Measurements from ENCODE around the gene PSMB7.
A peak's percentile ranks its signal among the peaks of the same experiment; 100 is the strongest.

PSMB7 gene

DNA sequence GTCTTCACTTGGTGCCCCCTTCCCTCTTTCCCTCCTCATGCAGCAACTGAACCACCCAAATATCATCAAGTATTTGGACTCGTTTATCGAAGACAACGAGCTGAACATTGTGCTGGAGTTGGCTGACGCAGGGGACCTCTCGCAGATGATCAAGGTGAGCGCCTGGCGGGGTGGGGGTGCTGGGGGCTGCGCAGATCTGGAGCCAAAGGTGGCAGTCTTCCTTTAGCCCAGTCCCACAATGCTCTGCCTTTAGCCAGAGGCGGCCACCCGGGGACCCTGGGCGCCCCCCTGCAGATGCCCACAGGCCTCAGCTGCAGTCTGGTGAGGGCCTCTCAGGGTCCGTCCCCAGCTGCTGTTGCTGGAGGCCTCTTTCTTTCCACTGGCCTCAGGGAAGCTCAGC, 93.8 kb downstream of the PSMB7 start:
- TF ChIP-seq, protein P1, sequence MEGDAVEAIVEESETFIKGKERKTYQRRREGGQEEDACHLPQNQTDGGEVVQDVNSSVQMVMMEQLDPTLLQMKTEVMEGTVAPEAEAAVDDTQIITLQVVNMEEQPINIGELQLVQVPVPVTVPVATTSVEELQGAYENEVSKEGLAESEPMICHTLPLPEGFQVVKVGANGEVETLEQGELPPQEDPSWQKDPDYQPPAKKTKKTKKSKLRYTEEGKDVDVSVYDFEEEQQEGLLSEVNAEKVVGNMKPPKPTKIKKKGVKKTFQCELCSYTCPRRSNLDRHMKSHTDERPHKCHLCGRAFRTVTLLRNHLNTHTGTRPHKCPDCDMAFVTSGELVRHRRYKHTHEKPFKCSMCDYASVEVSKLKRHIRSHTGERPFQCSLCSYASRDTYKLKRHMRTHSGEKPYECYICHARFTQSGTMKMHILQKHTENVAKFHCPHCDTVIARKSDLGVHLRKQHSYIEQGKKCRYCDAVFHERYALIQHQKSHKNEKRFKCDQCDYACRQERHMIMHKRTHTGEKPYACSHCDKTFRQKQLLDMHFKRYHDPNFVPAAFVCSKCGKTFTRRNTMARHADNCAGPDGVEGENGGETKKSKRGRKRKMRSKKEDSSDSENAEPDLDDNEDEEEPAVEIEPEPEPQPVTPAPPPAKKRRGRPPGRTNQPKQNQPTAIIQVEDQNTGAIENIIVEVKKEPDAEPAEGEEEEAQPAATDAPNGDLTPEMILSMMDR (IDR thresholded peaks at IDR 0.05; ENCODE audit: control insufficient read depth, extremely low read depth, insufficient read depth): no peak
- no peak overlapping the region for H3K4me3 ChIP-seq (ENCODE audit: low read depth, low read length)
- DNase-seq (ENCODE audit: low read depth): no peak

DNA sequence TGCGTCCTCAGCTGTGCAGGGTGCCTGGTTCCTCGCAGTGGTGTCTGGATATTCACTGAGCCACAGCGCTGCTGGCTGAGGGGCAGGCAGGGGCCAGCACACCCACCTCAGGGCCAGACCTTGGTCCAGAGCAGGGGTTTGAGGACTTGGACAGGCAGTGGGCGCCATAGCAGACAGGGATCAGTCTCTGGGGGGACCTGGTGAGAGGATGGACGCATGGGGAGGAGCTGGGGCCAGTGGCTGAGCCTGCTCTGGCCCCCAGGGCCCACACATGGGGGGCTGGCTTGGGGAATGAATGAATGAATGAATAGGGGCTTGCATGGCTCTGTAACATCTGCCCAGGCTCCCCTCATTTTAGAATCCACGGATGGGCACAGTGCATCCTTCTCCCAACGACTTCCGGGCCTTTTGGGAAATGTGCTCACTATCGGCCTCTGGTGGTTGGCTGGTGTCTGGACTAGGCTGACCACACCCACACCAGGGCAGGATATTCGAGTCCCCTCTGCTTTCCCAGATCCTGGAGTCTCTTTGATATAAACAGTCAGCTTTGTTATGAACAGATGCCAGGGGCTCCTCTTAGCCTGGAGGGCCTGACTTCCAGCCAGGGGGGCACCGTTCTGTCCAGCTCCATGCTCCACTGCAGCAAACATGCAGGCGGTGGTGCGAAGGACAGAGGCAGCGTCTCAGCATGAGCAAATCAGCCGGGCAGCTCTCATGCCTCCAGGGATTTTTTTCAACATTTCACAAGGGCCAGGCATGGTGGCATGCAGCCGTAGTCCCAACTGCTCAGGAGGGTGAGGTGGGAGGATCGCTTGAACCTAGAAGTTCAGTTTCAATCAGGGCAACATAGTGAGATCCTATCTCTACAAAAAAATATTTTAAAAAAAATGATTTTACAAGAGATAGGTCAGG, 94.9 kb downstream of the PSMB7 start:
- DNase-seq (ENCODE audit: low read depth): peak; percentile 10
- TF ChIP-seq, protein P1 (IDR thresholded peaks at IDR 0.05; ENCODE audit: control insufficient read depth, extremely low read depth, insufficient read depth): peak; percentile 90
- H3K4me3 ChIP-seq (ENCODE audit: low read depth, low read length): no peak overlapping the region

DNA sequence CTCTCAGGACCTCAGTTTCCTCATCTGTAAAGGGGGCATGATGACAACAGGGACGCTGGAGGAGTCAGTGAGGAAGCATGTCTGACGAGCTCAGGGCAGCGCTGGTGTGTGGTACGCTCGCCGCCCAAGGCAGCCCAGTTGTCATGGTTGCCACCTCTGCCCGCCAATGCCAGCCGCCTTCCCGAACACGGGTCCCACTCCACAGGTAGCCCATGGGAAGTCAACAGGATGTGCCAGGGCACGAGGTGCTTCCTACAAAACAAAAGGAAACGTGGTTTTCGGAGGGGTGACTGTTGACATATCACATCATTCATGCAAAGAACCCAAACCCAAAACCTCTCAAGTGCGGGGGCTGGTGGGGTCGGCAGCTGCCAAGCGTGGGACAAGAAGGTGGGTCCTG, 99.4 kb downstream of the PSMB7 start:
- H3K4me3 ChIP-seq (ENCODE audit: low read depth, low read length): no peak overlapping the region
- DNase-seq (ENCODE audit: low read depth): no peak
- TF ChIP-seq, protein P1 (IDR thresholded peaks at IDR 0.05; ENCODE audit: control insufficient read depth, extremely low read depth, insufficient read depth): no peak

DNA sequence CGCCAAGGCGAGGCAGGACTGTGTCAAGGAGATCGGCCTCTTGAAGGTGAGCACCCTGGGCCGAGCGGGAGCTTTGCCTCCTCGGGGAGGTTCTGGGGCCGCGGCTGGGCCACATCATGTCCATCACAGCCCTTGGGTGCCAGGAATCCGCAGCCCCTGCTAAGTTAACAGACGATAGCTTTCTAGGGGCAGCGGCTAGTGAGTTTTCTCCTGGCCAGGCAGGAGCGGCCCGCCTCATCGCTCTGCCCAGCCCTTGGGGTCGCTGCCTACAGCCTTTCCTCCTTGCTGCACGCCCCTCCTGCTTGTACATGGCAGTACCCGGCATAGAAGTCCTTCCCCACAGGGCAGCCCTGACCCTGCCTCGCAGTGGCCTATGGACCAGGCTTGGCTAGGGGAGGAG, 101.3 kb downstream of the PSMB7 start:
- no peak for DNase-seq (ENCODE audit: low read depth)
- TF ChIP-seq, protein P1 (IDR thresholded peaks at IDR 0.05; ENCODE audit: control insufficient read depth, extremely low read depth, insufficient read depth): no peak
- H3K4me3 ChIP-seq (ENCODE audit: low read depth, low read length): no peak overlapping the region

DNA sequence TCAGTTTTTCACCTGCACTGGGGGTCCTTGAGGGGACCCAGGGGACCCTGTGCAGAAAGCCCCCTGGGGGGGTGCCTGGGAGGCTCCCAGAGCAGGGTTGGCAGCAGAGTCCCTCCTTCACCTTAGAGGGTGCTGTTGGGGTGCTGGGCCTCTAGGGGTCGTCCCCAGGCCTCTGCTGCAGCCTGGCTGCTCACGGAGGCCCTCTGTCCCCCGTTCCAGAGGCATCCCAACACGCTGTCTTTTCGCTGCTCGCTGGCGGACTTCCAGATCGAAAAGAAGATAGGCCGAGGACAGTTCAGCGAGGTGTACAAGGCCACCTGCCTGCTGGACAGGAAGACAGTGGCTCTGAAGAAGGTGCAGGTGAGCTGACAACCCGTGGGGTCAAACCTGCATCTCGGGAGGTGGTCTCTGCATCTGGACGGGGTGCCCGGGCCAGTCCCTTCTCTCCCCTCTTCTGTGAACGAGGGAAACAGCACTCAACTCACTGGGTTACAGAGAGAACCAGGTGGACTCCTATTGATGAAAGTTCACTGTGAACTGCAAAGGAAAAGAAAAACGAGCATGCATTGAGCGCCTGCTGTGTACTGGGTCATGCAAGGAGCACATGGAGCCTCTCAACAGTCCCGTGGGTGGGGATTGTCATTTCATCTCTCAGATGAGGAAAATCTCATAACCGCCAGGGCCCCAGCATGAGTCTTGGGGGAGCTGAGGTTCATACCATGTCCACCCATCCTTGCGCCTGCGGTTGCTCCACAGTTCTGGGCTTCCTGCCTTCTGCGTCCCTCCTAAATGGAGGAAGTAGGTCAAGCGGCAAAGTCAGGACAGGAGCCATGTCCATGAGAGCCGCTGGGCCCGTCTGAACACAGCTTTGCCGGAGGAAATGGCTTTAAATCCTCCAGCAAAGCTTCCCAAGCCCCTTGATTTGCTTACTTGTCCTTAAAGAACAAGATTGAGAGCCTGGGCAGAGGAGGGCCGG, 102.7 kb downstream of the PSMB7 start:
- TF ChIP-seq, protein P1 (IDR thresholded peaks at IDR 0.05; ENCODE audit: control insufficient read depth, extremely low read depth, insufficient read depth): no peak
- no peak for DNase-seq (ENCODE audit: low read depth)
- H3K4me3 ChIP-seq (ENCODE audit: low read depth, low read length): no peak overlapping the region

DNA sequence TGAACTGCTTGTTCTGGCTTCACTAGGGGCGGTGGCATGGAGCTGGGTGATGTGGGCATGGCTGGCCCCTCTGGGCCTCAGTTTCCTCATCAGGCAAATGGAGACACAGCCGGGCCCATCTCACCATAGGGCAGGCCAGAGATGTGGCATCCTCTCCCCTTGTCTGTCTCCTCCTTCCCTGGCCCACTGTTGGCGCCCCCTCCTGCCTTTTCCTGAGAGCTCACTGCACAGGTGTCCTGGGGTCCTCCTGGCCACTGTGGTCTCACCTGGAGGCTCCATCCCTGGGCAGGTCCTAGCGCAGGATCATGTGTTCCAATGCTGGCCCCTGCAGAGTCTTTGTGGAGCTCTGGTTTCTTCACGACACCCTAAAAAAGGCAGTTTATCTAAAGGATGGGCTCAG, 104.0 kb downstream of the PSMB7 start:
- no peak overlapping the region for H3K4me3 ChIP-seq (ENCODE audit: low read depth, low read length)
- TF ChIP-seq, protein P1 (IDR thresholded peaks at IDR 0.05; ENCODE audit: control insufficient read depth, extremely low read depth, insufficient read depth): no peak
- no peak for DNase-seq (ENCODE audit: low read depth)

Measured in LNCaP clone FGC (cell line).